Neutrophil (primary cell): ENCODE measurements around the gene PRPF19.

ENCODE experiments used
- H3K27ac ChIP-seq: fragments of 200-600 bp; sonication (generic); 2 replicates; pipeline ENCODE4 v1.5.1; 2016; ENCODE audit warnings: mild to moderate bottlenecking, moderate library complexity
- H3K27me3 ChIP-seq: fragments of 200-600 bp; sonication (generic); 2 replicates; pipeline ENCODE4 v1.6.0; 2016; ENCODE audit warnings: mild to moderate bottlenecking
- H3K36me3 ChIP-seq: fragments of 200-600 bp; sonication (generic); 2 replicates; pipeline ENCODE4 v1.5.1; 2017
- H3K4me1 ChIP-seq, 2 experiments: fragments of 200-600 bp in 1 of 2; sonication (generic) in 1 of 2; 1 replicate in 1 of 2; 2 replicates in 1 of 2; pipeline versions ENCODE4 v1.5.1 to v1.6.1; 2013 to 2016; ENCODE audit warnings: low read depth in 1 of 2, low read length in 1 of 2, mild to moderate bottlenecking in 1 of 2, moderate library complexity in 1 of 2; ENCODE audit not compliant: control insufficient read depth in 1 of 2, insufficient read depth in 1 of 2
- H3K4me3 ChIP-seq, 2 experiments: fragments of 200-600 bp in 1 of 2; sonication (generic) in 1 of 2; 1 replicate in 1 of 2; 2 replicates in 1 of 2; pipeline ENCODE4 v1.5.1; 2013 to 2016; ENCODE audit warnings: low read depth in 1 of 2, low read length in 1 of 2, mild to moderate bottlenecking in 1 of 2, moderate library complexity in 1 of 2
- H3K9me3 ChIP-seq: fragments of 200-600 bp; sonication (generic); 2 replicates; pipeline ENCODE4 v1.5.1; 2016
- CTCF ChIP-seq: fragments of 200-600 bp; sonication (generic); IDR thresholded peaks from 2 replicates; pipeline ENCODE4 v1.5.1; 2016; ENCODE audit warnings: antibody characterized with exemption

Gene PRPF19

GRCh38 chr11:60947700-60948099, 41.3 kb upstream of the PRPF19 start:
- Histone ChIP-seq H3K36me3 (peaks cover 63% of the 10 kb centered on the region), H3K4me1 (peaks cover 38 to 51% of the 10 kb centered on the region in 2 experiments), H3K27ac (no peak overlapping the region), H3K27me3 (peaks cover 34% of the 10 kb centered on the region), H3K4me3 (no peak overlapping the region), H3K9me3 (no peaks in the 10 kb centered on the region)
- TF ChIP-seq CTCF = no peak

- H3K27me3 ChIP-seq = peaks cover 43% of the 10 kb centered on the region
- no peak overlapping the region for H3K27ac ChIP-seq
- H3K9me3 ChIP-seq = no peaks in the 10 kb centered on the region
- H3K36me3 ChIP-seq = peaks cover 73% of the 10 kb centered on the region
- H3K4me3 ChIP-seq = no peak overlapping the region
- peaks cover 34 to 47% of the 10 kb centered on the region in 2 experiments for H3K4me1 ChIP-seq
- TF ChIP-seq CTCF = no peak
These were observed 40.3 kb upstream of the PRPF19 start for GRCh38 chr11:60946601-60947264.

GRCh38 chr11:60945295-60945667, 38.9 kb upstream of the PRPF19 start:
- H3K4me1 ChIP-seq = peaks cover 29 to 41% of the 10 kb centered on the region in 2 experiments
- peaks cover 88% of the 10 kb centered on the region for H3K36me3 ChIP-seq
- H3K27ac ChIP-seq = peak overlapping the region; percentile 41
- no peak overlapping the region for H3K4me3 ChIP-seq
- no peak for TF ChIP-seq CTCF
- H3K9me3 ChIP-seq = no peaks in the 10 kb centered on the region
- peaks cover 57% of the 10 kb centered on the region for H3K27me3 ChIP-seq

GRCh38 chr11:60944490-60945294, 38.3 kb upstream of the PRPF19 start:
- Histone ChIP-seq H3K27me3 (peaks cover 57% of the 10 kb centered on the region), H3K4me3 (no peak overlapping the region), H3K4me1 (peaks cover 24 to 35% of the 10 kb centered on the region in 2 experiments), H3K36me3 (peaks cover 93% of the 10 kb centered on the region), H3K9me3 (no peaks in the 10 kb centered on the region), H3K27ac (peak overlapping the region; percentile 41)
- peak; percentile 70 for TF ChIP-seq CTCF

- peaks cover 100% of the 10 kb centered on the region for H3K36me3 ChIP-seq
- no peaks in the 10 kb centered on the region for H3K9me3 ChIP-seq
- H3K27me3 ChIP-seq = peaks cover 50% of the 10 kb centered on the region
- TF ChIP-seq CTCF = no peak
- no peak overlapping the region for H3K27ac ChIP-seq
- no peak overlapping the region for H3K4me3 ChIP-seq
- peaks cover 9 to 21% of the 10 kb centered on the region in 2 experiments for H3K4me1 ChIP-seq
These were observed 36.7 kb upstream of the PRPF19 start for GRCh38 chr11:60942970-60943565.
